ENCODE measurements around the gene SLC35A2.

SLC35A2 gene

GRCh38 chrX:48940404-48940955 lies 29.0 kb upstream of the SLC35A2 start:
- no peak overlapping the region for H3K27ac ChIP-seq (ENCODE audit: low read depth, low read length)
- no peak overlapping the region for H3K9ac ChIP-seq (ENCODE audit: low read length)
- no peak overlapping the region for H3K4me3 ChIP-seq (ENCODE audit: low read depth, low read length)
- peaks cover 51% of the 10 kb centered on the region for H3K36me3 ChIP-seq (ENCODE audit: control insufficient read depth, insufficient read depth, low read length)
- peaks cover 32% of the 10 kb centered on the region for H3K4me1 ChIP-seq (ENCODE audit: control insufficient read depth, insufficient read depth, low read length)
- no peaks in the 10 kb centered on the region for H3K27me3 ChIP-seq (ENCODE audit: control insufficient read depth, insufficient read depth, low read length)
- no peaks in the 10 kb centered on the region; the same call in 1 of the 2 replicates for H3K9me3 ChIP-seq (ENCODE audit: control insufficient read depth, insufficient read depth, low read depth, low read length)

- no peaks in the 10 kb centered on the region for H3K27me3 ChIP-seq (ENCODE audit: control insufficient read depth, insufficient read depth, low read length)
- no peak overlapping the region for H3K27ac ChIP-seq (ENCODE audit: low read depth, low read length)
- H3K36me3 ChIP-seq (ENCODE audit: control insufficient read depth, insufficient read depth, low read length), result peaks cover 59% of the 10 kb centered on the region
- H3K9ac ChIP-seq (ENCODE audit: low read length), result no peak overlapping the region
- no peak overlapping the region for H3K4me3 ChIP-seq (ENCODE audit: low read depth, low read length)
- H3K4me1 ChIP-seq (ENCODE audit: control insufficient read depth, insufficient read depth, low read length), result peaks cover 32% of the 10 kb centered on the region
- H3K9me3 ChIP-seq (ENCODE audit: control insufficient read depth, insufficient read depth, low read depth, low read length), result no peaks in the 10 kb centered on the region; the same call in 1 of the 2 replicates
Measured at GRCh38 chrX:48939524-48940228, 28.2 kb upstream of the SLC35A2 start.

- Histone ChIP-seq H3K9me3 (ENCODE audit: control insufficient read depth, insufficient read depth, low read depth, low read length) (peaks cover 2% of the 10 kb centered on the region; the same call in 1 of the 2 replicates), H3K4me3 (ENCODE audit: low read depth, low read length) (no peak overlapping the region), H3K27ac (ENCODE audit: low read depth, low read length) (no peak overlapping the region), H3K27me3 (ENCODE audit: control insufficient read depth, insufficient read depth, low read length) (no peaks in the 10 kb centered on the region), H3K36me3 (ENCODE audit: control insufficient read depth, insufficient read depth, low read length) (peaks cover 60% of the 10 kb centered on the region), H3K4me1 (ENCODE audit: control insufficient read depth, insufficient read depth, low read length) (peaks cover 32% of the 10 kb centered on the region), H3K9ac (ENCODE audit: low read length) (no peak overlapping the region)
Measured at GRCh38 chrX:48938721-48939425, 27.4 kb upstream of the SLC35A2 start.

- H3K4me3 ChIP-seq (ENCODE audit: low read depth, low read length), result peak overlapping the region; percentile 8; the same call in 1 of the 2 replicates
- no peaks in the 10 kb centered on the region for H3K27me3 ChIP-seq (ENCODE audit: control insufficient read depth, insufficient read depth, low read length)
- peaks cover 4% of the 10 kb centered on the region; the same call in 1 of the 2 replicates for H3K9me3 ChIP-seq (ENCODE audit: control insufficient read depth, insufficient read depth, low read depth, low read length)
- peaks cover 32% of the 10 kb centered on the region for H3K4me1 ChIP-seq (ENCODE audit: control insufficient read depth, insufficient read depth, low read length)
- peak overlapping the region; percentile 56 for H3K27ac ChIP-seq (ENCODE audit: low read depth, low read length)
- peaks cover 59% of the 10 kb centered on the region for H3K36me3 ChIP-seq (ENCODE audit: control insufficient read depth, insufficient read depth, low read length)
- H3K9ac ChIP-seq (ENCODE audit: low read length), result peak overlapping the region; percentile 24
Measured at GRCh38 chrX:48937054-48937907, 25.8 kb upstream of the SLC35A2 start.

- no peaks in the 10 kb centered on the region for H3K27me3 ChIP-seq (ENCODE audit: control insufficient read depth, insufficient read depth, low read length)
- H3K9me3 ChIP-seq (ENCODE audit: control insufficient read depth, insufficient read depth, low read depth, low read length), result peaks cover 4% of the 10 kb centered on the region; the same call in 1 of the 2 replicates
- peak overlapping the region; percentile 8; the same call in 1 of the 2 replicates for H3K4me3 ChIP-seq (ENCODE audit: low read depth, low read length)
- peak overlapping the region; percentile 24 for H3K9ac ChIP-seq (ENCODE audit: low read length)
- peaks cover 56% of the 10 kb centered on the region for H3K36me3 ChIP-seq (ENCODE audit: control insufficient read depth, insufficient read depth, low read length)
- H3K4me1 ChIP-seq (ENCODE audit: control insufficient read depth, insufficient read depth, low read length), result peaks cover 27% of the 10 kb centered on the region
- H3K27ac ChIP-seq (ENCODE audit: low read depth, low read length), result peak overlapping the region; percentile 56
Measured at GRCh38 chrX:48936429-48937053, 25.1 kb upstream of the SLC35A2 start.

- Histone ChIP-seq H3K9me3 (ENCODE audit: control insufficient read depth, insufficient read depth, low read depth, low read length) (peaks cover 4% of the 10 kb centered on the region; the same call in 1 of the 2 replicates), H3K27ac (ENCODE audit: low read depth, low read length) (no peak overlapping the region), H3K4me3 (ENCODE audit: low read depth, low read length) (no peak overlapping the region), H3K4me1 (ENCODE audit: control insufficient read depth, insufficient read depth, low read length) (peaks cover 20% of the 10 kb centered on the region), H3K9ac (ENCODE audit: low read length) (no peak overlapping the region), H3K36me3 (ENCODE audit: control insufficient read depth, insufficient read depth, low read length) (peaks cover 59% of the 10 kb centered on the region), H3K27me3 (ENCODE audit: control insufficient read depth, insufficient read depth, low read length) (no peaks in the 10 kb centered on the region)
Measured at GRCh38 chrX:48935301-48935670, 23.8 kb upstream of the SLC35A2 start.

GRCh38 chrX:48934581-48935300 lies 23.3 kb upstream of the SLC35A2 start:
- no peak overlapping the region for H3K9ac ChIP-seq (ENCODE audit: low read length)
- no peak overlapping the region for H3K27ac ChIP-seq (ENCODE audit: low read depth, low read length)
- peaks cover 20% of the 10 kb centered on the region for H3K4me1 ChIP-seq (ENCODE audit: control insufficient read depth, insufficient read depth, low read length)
- no peaks in the 10 kb centered on the region for H3K27me3 ChIP-seq (ENCODE audit: control insufficient read depth, insufficient read depth, low read length)
- H3K9me3 ChIP-seq (ENCODE audit: control insufficient read depth, insufficient read depth, low read depth, low read length), result peaks cover 4% of the 10 kb centered on the region; the same call in 1 of the 2 replicates
- H3K4me3 ChIP-seq (ENCODE audit: low read depth, low read length), result no peak overlapping the region
- peaks cover 57% of the 10 kb centered on the region for H3K36me3 ChIP-seq (ENCODE audit: control insufficient read depth, insufficient read depth, low read length)

- Histone ChIP-seq H3K4me3 (ENCODE audit: low read depth, low read length) (no peak overlapping the region), H3K36me3 (ENCODE audit: control insufficient read depth, insufficient read depth, low read length) (peaks cover 49% of the 10 kb centered on the region), H3K9ac (ENCODE audit: low read length) (no peak overlapping the region), H3K27ac (ENCODE audit: low read depth, low read length) (no peak overlapping the region), H3K9me3 (ENCODE audit: control insufficient read depth, insufficient read depth, low read depth, low read length) (peaks cover 4% of the 10 kb centered on the region; the same call in 1 of the 2 replicates), H3K27me3 (ENCODE audit: control insufficient read depth, insufficient read depth, low read length) (no peaks in the 10 kb centered on the region), H3K4me1 (ENCODE audit: control insufficient read depth, insufficient read depth, low read length) (peaks cover 21% of the 10 kb centered on the region)
Measured at GRCh38 chrX:48933757-48934156, 22.3 kb upstream of the SLC35A2 start.

- Histone ChIP-seq H3K9ac (ENCODE audit: low read length) (peak overlapping the region; percentile 75), H3K36me3 (ENCODE audit: control insufficient read depth, insufficient read depth, low read length) (peaks cover 42% of the 10 kb centered on the region), H3K9me3 (ENCODE audit: control insufficient read depth, insufficient read depth, low read depth, low read length) (peaks cover 4% of the 10 kb centered on the region; the same call in 1 of the 2 replicates), H3K27ac (ENCODE audit: low read depth, low read length) (peak overlapping the region; percentile 92), H3K27me3 (ENCODE audit: control insufficient read depth, insufficient read depth, low read length) (no peaks in the 10 kb centered on the region), H3K4me3 (ENCODE audit: low read depth, low read length) (peak overlapping the region; percentile 34), H3K4me1 (ENCODE audit: control insufficient read depth, insufficient read depth, low read length) (peaks cover 25% of the 10 kb centered on the region)
Measured at GRCh38 chrX:48927736-48928382, 16.4 kb upstream of the SLC35A2 start.
